ENCODE results near the gene ECM2. TPM values are rescaled to one million over a fixed set of nuclear protein-coding genes. Genes with fewer than 3 reads are reported as not detected.

Gene ECM2
- polyA plus RNA-seq, 1 of the 3 experiments (the other 2 are of a cell fraction), result 0.20 TPM

DNA sequence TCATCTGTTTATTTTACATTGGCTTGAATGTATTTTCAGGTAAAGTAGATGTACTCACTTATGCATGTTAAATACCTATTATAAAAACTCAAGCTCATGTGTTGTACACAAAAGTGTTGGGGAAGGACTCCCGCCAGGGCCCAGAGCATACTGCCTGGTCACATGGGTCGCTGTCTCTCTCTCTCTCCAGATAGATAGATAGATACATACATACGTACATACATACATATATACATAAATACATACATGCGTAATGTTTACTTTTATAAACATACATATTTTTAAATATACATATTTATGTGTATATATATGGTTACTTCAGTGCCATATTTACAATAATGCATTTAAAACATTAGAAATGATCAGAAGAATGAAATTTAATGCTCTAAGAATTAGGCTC is 78.2 kb downstream of the ECM2 start:
- Histone ChIP-seq H3K27ac (ENCODE audit: low read depth in 2 of 2, low read length in 1 of 2) (no peak overlapping the region), H2AFZ (ENCODE audit: low read depth) (no peak overlapping the region), H3K4me3 (ENCODE audit: low read depth in 2 of 2, low read length in 1 of 2) (no peak overlapping the region), H3K27me3 (ENCODE audit: insufficient read depth) (no peaks in the 10 kb centered on the region), H3K4me2 (no peak overlapping the region), H3K36me3 (replicated peaks in 1 of 2; ENCODE audit: control insufficient read depth in 1 of 2, insufficient read depth in 2 of 2, low read length in 1 of 2) (no peaks in the 10 kb centered on the region), H3F3A (replicated peaks; ENCODE audit: insufficient read depth) (no peaks in the 10 kb centered on the region), H4K20me1 (ENCODE audit: insufficient read depth) (no peaks in the 10 kb centered on the region), H3K9me3 (no peaks in the 10 kb centered on the region), H3K4me1 (ENCODE audit: control insufficient read depth in 1 of 2, insufficient read depth in 2 of 2, low read depth in 1 of 2, low read length in 1 of 2) (no peaks in the 10 kb centered on the region; a peak in 1 of 4 replicates), H3K79me2 (ENCODE audit: insufficient read depth) (no peaks in the 10 kb centered on the region), H3K9ac (no peak overlapping the region), H3K9me2 (no peaks in the 10 kb centered on the region)
- TF ChIP-seq, protein P1, sequence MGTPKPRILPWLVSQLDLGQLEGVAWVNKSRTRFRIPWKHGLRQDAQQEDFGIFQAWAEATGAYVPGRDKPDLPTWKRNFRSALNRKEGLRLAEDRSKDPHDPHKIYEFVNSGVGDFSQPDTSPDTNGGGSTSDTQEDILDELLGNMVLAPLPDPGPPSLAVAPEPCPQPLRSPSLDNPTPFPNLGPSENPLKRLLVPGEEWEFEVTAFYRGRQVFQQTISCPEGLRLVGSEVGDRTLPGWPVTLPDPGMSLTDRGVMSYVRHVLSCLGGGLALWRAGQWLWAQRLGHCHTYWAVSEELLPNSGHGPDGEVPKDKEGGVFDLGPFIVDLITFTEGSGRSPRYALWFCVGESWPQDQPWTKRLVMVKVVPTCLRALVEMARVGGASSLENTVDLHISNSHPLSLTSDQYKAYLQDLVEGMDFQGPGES (IDR thresholded peaks at IDR 0.05; ENCODE audit: low read depth, low read length), result no peak
- TF ChIP-seq POLR2AphosphoS5 (IDR thresholded peaks at IDR 0.05; ENCODE audit: low read depth, low read length) (no peak), FOXM1 (IDR thresholded peaks at IDR 0.05; ENCODE audit: low read depth) (no peak), TCF12 (IDR thresholded peaks at IDR 0.05) (no peak), SIN3A (IDR thresholded peaks at IDR 0.05; ENCODE audit: borderline replicate concordance, low read depth, low read length) (no peak), EZH2phosphoT487 (IDR thresholded peaks at IDR 0.05; ENCODE audit: borderline replicate concordance, low read depth) (no peak), USF2 (IDR thresholded peaks at IDR 0.05; ENCODE audit: borderline replicate concordance, low read depth, low read length) (no peak), YY1 (IDR thresholded peaks at IDR 0.05; ENCODE audit: low read depth) (no peak)
- ChIA-PET CTCF (interaction anchor here (2.1 kb wide), 1 partner anchor 177 kb away, joined by 4 read pairs; no protein-coding TSS in a partner anchor), POLR2A (no interaction called here)
- WGBS (ENCODE audit: low lambda C conversion rate), result over 99% methylated on average over 4 of the region's 4 CpGs
- no peak for DNase-seq

DNA sequence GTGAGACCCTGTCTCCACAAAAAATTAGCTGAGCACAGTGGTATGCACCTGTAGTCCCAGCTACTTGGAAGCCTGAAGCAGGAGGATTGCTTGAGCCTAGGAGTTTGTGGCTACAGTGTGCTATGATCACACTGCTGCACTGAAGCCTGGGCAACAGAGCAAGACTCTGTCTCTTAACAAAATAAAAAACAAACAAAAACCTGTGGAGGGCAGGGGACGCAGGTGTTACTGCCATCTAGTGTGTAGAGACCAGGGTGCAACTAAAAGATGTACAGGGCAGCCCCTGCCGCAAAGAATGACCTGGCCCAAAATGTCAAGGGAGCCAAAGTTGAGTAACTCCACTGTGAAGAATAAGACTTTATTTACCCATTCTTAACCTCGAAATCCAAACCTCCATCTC is 80.6 kb downstream of the ECM2 start:
- Histone ChIP-seq H3K9me2 (no peaks in the 10 kb centered on the region), H3F3A (replicated peaks; ENCODE audit: insufficient read depth) (no peaks in the 10 kb centered on the region), H3K27ac (ENCODE audit: low read depth in 2 of 2, low read length in 1 of 2) (no peak overlapping the region), H3K27me3 (ENCODE audit: insufficient read depth) (no peaks in the 10 kb centered on the region), H3K4me1 (ENCODE audit: control insufficient read depth in 1 of 2, insufficient read depth in 2 of 2, low read depth in 1 of 2, low read length in 1 of 2) (no peaks in the 10 kb centered on the region), H3K9ac (no peak overlapping the region), H4K20me1 (ENCODE audit: insufficient read depth) (no peaks in the 10 kb centered on the region), H3K4me2 (no peak overlapping the region), H3K4me3 (ENCODE audit: low read depth in 2 of 2, low read length in 1 of 2) (no peak overlapping the region), H2AFZ (ENCODE audit: low read depth) (no peak overlapping the region), H3K9me3 (no peaks in the 10 kb centered on the region), H3K79me2 (ENCODE audit: insufficient read depth) (no peaks in the 10 kb centered on the region), H3K36me3 (replicated peaks in 1 of 2; ENCODE audit: control insufficient read depth in 1 of 2, insufficient read depth in 2 of 2, low read length in 1 of 2) (no peaks in the 10 kb centered on the region)
- DNase-seq, result no peak
- WGBS (ENCODE audit: low lambda C conversion rate), result 77% methylated on average over 3 of the region's 3 CpGs
- ChIA-PET CTCF (interaction anchor here (1.6 kb wide), 1 partner anchor 8 kb away, joined by 4 read pairs; no protein-coding TSS in a partner anchor), POLR2A (no interaction called here)
- no peak for TF ChIP-seq GATA2 (CRISPR knock-in tag; IDR thresholded peaks at IDR 0.05)
- TF ChIP-seq USF2 (IDR thresholded peaks at IDR 0.05; ENCODE audit: borderline replicate concordance, low read depth, low read length), result no peak
- TF ChIP-seq PBX3 (IDR thresholded peaks at IDR 0.05), result no peak
- no peak for TF ChIP-seq NFIC (IDR thresholded peaks at IDR 0.05; ENCODE audit: borderline replicate concordance)
- TF ChIP-seq MEF2A (IDR thresholded peaks at IDR 0.05; ENCODE audit: borderline replicate concordance, low read depth), result no peak
- peak; percentile 41; the same call in 1 of the 2 replicates for TF ChIP-seq CTCF (IDR thresholded peaks at IDR 0.05)
- TF ChIP-seq, protein P2, sequence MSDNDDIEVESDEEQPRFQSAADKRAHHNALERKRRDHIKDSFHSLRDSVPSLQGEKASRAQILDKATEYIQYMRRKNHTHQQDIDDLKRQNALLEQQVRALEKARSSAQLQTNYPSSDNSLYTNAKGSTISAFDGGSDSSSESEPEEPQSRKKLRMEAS (IDR thresholded peaks at IDR 0.05; ENCODE audit: low read depth), result no peak
- no peak for TF ChIP-seq YY1 (IDR thresholded peaks at IDR 0.05; ENCODE audit: low read depth)
- peak; percentile 30 for TF ChIP-seq RAD21 (IDR thresholded peaks at IDR 0.05; ENCODE audit: low read length)
- TF ChIP-seq, protein P1 (IDR thresholded peaks at IDR 0.05; ENCODE audit: low read depth, low read length), result no peak

Measured in SK-N-SH (cell line).